Measurements from ENCODE around the gene SCN2A.

The SCN2A gene

DNA sequence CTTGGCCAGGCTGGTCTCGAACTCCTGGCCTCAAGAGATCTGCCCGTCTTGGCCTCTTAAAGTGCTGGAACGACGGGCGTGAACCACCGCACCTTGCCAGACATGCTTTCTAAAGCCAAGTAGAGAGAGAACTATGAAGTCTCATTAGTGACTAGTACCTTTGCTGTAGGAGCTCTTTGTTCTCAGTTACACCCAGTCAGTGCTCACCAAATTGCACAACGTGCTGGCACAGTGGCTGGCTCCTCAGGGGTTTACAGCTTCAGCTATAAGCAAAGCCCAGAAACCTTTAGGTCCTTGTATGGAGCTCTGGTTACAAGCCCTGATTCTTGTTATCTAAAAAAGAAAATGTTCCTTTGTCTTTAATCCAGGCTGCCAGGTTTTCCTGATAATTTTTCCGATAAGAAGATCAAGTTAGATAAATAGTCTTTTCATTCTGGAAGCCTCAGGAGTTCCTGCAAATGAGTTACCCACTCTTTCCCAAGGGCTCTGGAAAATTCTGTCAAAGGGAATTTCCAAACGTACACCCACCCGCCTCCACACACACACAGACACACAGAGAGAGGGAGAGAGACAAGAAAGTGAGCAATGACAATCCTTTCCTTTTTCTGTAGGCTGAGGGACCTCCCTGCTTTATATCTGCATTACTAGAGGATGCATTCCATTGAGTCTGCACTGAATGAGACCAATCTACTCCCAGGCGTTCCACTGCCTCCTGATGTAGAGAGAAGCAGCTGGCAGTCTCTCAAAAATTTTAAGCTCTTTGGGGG, 130.1 kb downstream of the SCN2A start:
- H3K27ac ChIP-seq, result no peak overlapping the region
- TF ChIP-seq, protein P1, sequence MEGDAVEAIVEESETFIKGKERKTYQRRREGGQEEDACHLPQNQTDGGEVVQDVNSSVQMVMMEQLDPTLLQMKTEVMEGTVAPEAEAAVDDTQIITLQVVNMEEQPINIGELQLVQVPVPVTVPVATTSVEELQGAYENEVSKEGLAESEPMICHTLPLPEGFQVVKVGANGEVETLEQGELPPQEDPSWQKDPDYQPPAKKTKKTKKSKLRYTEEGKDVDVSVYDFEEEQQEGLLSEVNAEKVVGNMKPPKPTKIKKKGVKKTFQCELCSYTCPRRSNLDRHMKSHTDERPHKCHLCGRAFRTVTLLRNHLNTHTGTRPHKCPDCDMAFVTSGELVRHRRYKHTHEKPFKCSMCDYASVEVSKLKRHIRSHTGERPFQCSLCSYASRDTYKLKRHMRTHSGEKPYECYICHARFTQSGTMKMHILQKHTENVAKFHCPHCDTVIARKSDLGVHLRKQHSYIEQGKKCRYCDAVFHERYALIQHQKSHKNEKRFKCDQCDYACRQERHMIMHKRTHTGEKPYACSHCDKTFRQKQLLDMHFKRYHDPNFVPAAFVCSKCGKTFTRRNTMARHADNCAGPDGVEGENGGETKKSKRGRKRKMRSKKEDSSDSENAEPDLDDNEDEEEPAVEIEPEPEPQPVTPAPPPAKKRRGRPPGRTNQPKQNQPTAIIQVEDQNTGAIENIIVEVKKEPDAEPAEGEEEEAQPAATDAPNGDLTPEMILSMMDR (conservative IDR thresholded peaks at IDR 0.05; ENCODE audit: low read depth, low read length), result no peak
- H3K9ac ChIP-seq, result no peak overlapping the region

DNA sequence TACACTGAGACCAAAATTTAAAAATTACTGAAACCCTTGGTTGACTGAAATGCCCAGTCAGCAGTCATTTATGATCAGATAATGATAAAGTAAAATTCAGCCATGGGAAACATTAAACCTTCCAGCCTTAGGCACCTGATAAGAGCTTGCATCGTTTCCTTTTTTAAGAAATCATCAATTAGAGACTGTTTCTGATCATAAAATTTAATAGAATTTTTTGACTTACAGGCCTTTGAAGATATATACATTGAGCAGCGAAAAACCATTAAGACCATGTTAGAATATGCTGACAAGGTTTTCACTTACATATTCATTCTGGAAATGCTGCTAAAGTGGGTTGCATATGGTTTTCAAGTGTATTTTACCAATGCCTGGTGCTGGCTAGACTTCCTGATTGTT, 130.7 kb downstream of the SCN2A start:
- TF ChIP-seq, protein P1 (conservative IDR thresholded peaks at IDR 0.05; ENCODE audit: low read depth, low read length), result no peak
- Histone ChIP-seq H4K20me1 (ENCODE audit: insufficient read depth) (no peaks in the 10 kb centered on the region), H3K4me2 (no peak overlapping the region), H3K36me3 (ENCODE audit: insufficient read depth) (no peaks in the 10 kb centered on the region), H3K27me3 (ENCODE audit: insufficient read depth, low read depth) (no peaks in the 10 kb centered on the region), H3K27ac (no peak overlapping the region), H3K4me3 (IDR thresholded peaks at IDR 0.05; ENCODE audit: insufficient read depth, low read depth, low read length) (no peak overlapping the region), H3K79me2 (ENCODE audit: insufficient read depth, low read depth) (no peaks in the 10 kb centered on the region), H3K9ac (no peak overlapping the region), H2AFZ (ENCODE audit: low read depth) (no peak overlapping the region), H3K4me1 (ENCODE audit: low read depth, poor library complexity, severe bottlenecking) (no peaks in the 10 kb centered on the region)

More for the DNA sequence above, 130.1 kb downstream of the SCN2A start:
- Histone ChIP-seq H2AFZ (ENCODE audit: low read depth) (no peak overlapping the region), H3K4me1 (ENCODE audit: low read depth, poor library complexity, severe bottlenecking) (no peaks in the 10 kb centered on the region), H3K4me2 (no peak overlapping the region), H3K79me2 (ENCODE audit: insufficient read depth, low read depth) (no peaks in the 10 kb centered on the region), H4K20me1 (ENCODE audit: insufficient read depth) (no peaks in the 10 kb centered on the region), H3K4me3 (IDR thresholded peaks at IDR 0.05; ENCODE audit: insufficient read depth, low read depth, low read length) (no peak overlapping the region), H3K27me3 (ENCODE audit: insufficient read depth, low read depth) (no peaks in the 10 kb centered on the region), H3K36me3 (ENCODE audit: insufficient read depth) (no peaks in the 10 kb centered on the region)

DNA sequence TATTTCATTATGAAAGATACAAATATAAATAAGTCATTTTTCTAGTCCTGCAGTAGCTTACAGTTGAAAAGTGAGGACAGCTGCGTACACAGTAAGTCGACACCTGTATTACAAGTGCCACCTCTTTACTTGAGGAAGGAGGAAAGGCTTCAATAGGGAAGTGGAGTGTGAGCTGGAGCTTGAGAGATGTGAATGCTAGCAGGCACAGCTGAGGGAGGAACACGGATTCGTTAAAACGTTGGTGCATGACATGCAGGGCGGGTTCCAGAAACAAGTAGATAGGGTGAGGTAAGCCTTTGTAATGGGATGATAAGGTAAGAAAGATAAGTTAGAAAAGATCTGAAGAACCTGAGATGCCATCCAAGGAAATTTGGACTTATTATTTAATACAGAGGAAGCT, 132.1 kb downstream of the SCN2A start:
- TF ChIP-seq, protein P1 (conservative IDR thresholded peaks at IDR 0.05; ENCODE audit: low read depth, low read length), result no peak
- no peak overlapping the region for H3K4me2 ChIP-seq

DNA sequence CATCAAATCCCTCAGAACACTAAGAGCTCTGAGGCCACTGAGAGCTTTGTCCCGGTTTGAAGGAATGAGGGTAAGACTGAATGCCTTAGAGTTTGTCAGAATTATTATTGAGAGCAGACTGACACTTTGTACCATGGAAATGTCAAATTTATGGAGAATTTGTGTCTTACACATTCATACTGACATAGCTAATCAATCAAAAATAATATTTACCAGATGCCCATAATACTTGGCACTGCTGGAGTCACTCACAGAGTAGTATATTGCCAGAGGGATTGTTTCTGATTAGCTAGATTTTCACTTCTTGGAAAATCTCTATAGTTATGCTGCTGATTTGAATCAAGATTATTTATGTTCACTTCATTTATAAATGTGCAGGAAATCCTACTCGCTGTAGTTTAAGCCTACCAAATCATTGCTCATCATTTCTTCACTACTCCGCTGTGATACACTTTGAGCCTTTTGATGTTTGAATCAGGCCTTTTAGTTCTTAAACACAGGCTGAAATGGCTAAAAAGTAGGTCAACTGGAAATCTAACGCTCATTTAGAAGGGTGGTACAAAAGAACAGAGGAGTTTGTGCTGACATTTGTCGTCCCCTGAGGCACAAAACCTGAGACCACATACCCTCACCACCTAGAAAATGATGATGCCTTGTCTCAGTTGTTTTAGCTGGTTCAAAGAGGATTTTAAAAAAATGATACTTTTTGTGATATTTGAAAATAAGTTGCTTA, 134.2 kb downstream of the SCN2A start:
- H3K36me3 ChIP-seq (ENCODE audit: insufficient read depth), result no peaks in the 10 kb centered on the region
- H3K27me3 ChIP-seq (ENCODE audit: insufficient read depth, low read depth), result no peaks in the 10 kb centered on the region
- H2AFZ ChIP-seq (ENCODE audit: low read depth), result no peak overlapping the region
- TF ChIP-seq, protein P1 (conservative IDR thresholded peaks at IDR 0.05; ENCODE audit: low read depth, low read length), result no peak
- H3K79me2 ChIP-seq (ENCODE audit: insufficient read depth, low read depth), result no peaks in the 10 kb centered on the region
- H3K4me1 ChIP-seq (ENCODE audit: low read depth, poor library complexity, severe bottlenecking), result no peaks in the 10 kb centered on the region
- no peaks in the 10 kb centered on the region for H4K20me1 ChIP-seq (ENCODE audit: insufficient read depth)
- H3K4me2 ChIP-seq, result no peak overlapping the region
- no peak overlapping the region for H3K27ac ChIP-seq
- no peak overlapping the region for H3K4me3 ChIP-seq (IDR thresholded peaks at IDR 0.05; ENCODE audit: insufficient read depth, low read depth, low read length)
- no peak overlapping the region for H3K9ac ChIP-seq

More for the DNA sequence above, 132.1 kb downstream of the SCN2A start:
- no peaks in the 10 kb centered on the region for H3K36me3 ChIP-seq (ENCODE audit: insufficient read depth)
- H3K79me2 ChIP-seq (ENCODE audit: insufficient read depth, low read depth), result no peaks in the 10 kb centered on the region
- H3K4me3 ChIP-seq (IDR thresholded peaks at IDR 0.05; ENCODE audit: insufficient read depth, low read depth, low read length), result no peak overlapping the region
- H3K4me1 ChIP-seq (ENCODE audit: low read depth, poor library complexity, severe bottlenecking), result no peaks in the 10 kb centered on the region
- H4K20me1 ChIP-seq (ENCODE audit: insufficient read depth), result no peaks in the 10 kb centered on the region
- H3K27ac ChIP-seq, result no peak overlapping the region
- no peak overlapping the region for H2AFZ ChIP-seq (ENCODE audit: low read depth)
- H3K9ac ChIP-seq, result no peak overlapping the region
- H3K27me3 ChIP-seq (ENCODE audit: insufficient read depth, low read depth), result no peaks in the 10 kb centered on the region

Data from KMS-11 (cell line).